Lower leg skin (tissue), 3 donors: ENCODE results near the gene RASA1.

Source experiments
- CTCF ChIP-seq, 3 donors: fragments of 450-650 bp; IDR thresholded peaks; one replicate each; pipeline ENCODE4 v1.5.1; 2016; ENCODE audit warnings: antibody characterized with exemption in 3 of 3, mild to moderate bottlenecking in 3 of 3, moderate library complexity in 2 of 3
- POLR2A ChIP-seq, 2 donors: fragments of 450-650 bp; IDR thresholded peaks; one replicate each; pipeline ENCODE4 v1.6.1; 2016 to 2017; ENCODE audit warnings: antibody characterized with exemption in 2 of 2, mild to moderate bottlenecking in 1 of 2, moderate library complexity in 1 of 2

- TF ChIP-seq CTCF (IDR thresholded peaks at IDR 0.05) (no peak), POLR2A (IDR thresholded peaks at IDR 0.05) (no peak)
Measured at GRCh38 chr5:87394411-87395165, 126.9 kb downstream of the RASA1 start.
